Neuronal stem cell (in vitro differentiated cells): Measurements from ENCODE around the gene TRPC3.

Experiments
- DNase-seq: peaks from one replicate; pipeline ENCODE4 v3.0.0-alpha.2; 2013; ENCODE audit warnings: low spot score
- H2AFZ ChIP-seq: one replicate; pipeline ENCODE4 v1.6.1; 2013; ENCODE audit warnings: mild to moderate bottlenecking, low read length, inconsistent platforms
- H2AK5ac ChIP-seq: 2 replicates; pipeline ENCODE4 v1.6.1; 2013; ENCODE audit warnings: low read depth, mild to moderate bottlenecking, inconsistent platforms, low read length, moderate library complexity, mixed read lengths
- H2BK120ac ChIP-seq: 2 replicates; pipeline ENCODE4 v1.6.1; 2013; ENCODE audit warnings: low read depth, mild to moderate bottlenecking, inconsistent platforms, low read length, moderate library complexity, mixed read lengths
- H2BK12ac ChIP-seq: one replicate; pipeline ENCODE4 v1.6.1; 2013; ENCODE audit warnings: low read length, inconsistent platforms
- H2BK15ac ChIP-seq: 2 replicates; pipeline ENCODE4 v1.6.1; 2013; ENCODE audit warnings: mild to moderate bottlenecking, low read length, inconsistent platforms, mixed read lengths
- H2BK5ac ChIP-seq: one replicate; pipeline ENCODE4 v1.6.1; 2013; ENCODE audit warnings: inconsistent platforms, mild to moderate bottlenecking, low read length, moderate library complexity
- H3K14ac ChIP-seq: one replicate; pipeline ENCODE4 v1.6.1; 2013; ENCODE audit warnings: low read length, inconsistent platforms
- H3K18ac ChIP-seq: 2 replicates; pipeline ENCODE4 v1.6.1; 2013; ENCODE audit warnings: low read length, inconsistent platforms
- H3K23ac ChIP-seq: 2 replicates; pipeline ENCODE4 v1.6.1; 2013; ENCODE audit warnings: low read depth, mild to moderate bottlenecking, mixed read lengths, low read length, inconsistent platforms; ENCODE audit not compliant: poor library complexity
- H3K27ac ChIP-seq: replicated peaks from 3 replicates; pipeline ENCODE4 v1.5.1; 2013; ENCODE audit warnings: low read length, inconsistent platforms
- H3K27me3 ChIP-seq, 3 experiments: 2 replicates each; pipeline ENCODE4 v1.6.1; 2013; ENCODE audit warnings: low read length in 3 of 3, mild to moderate bottlenecking in 2 of 3, inconsistent platforms in 1 of 3, low read depth in 1 of 3, mixed read lengths in 1 of 3, moderate library complexity in 1 of 3; ENCODE audit not compliant: control insufficient read depth in 3 of 3, insufficient read depth in 3 of 3
- H3K36me3 ChIP-seq, 2 donors: replicated peaks in 1 of 2; 2 replicates each; pipeline ENCODE4 v1.6.1; 2013; ENCODE audit warnings: low read length in 2 of 2; ENCODE audit not compliant: control insufficient read depth in 2 of 2, insufficient read depth in 2 of 2
- H3K4ac ChIP-seq: 2 replicates; pipeline ENCODE4 v1.6.1; 2013; ENCODE audit warnings: inconsistent platforms, mild to moderate bottlenecking, low read length, moderate library complexity
- H3K4me1 ChIP-seq, 2 donors: 1 replicate in 1 of 2; 2 replicates in 1 of 2; pipeline ENCODE4 v1.6.1; 2013; ENCODE audit warnings: low read length in 2 of 2, low read depth in 1 of 2; ENCODE audit not compliant: control insufficient read depth in 2 of 2, insufficient read depth in 1 of 2
- H3K4me2 ChIP-seq: one replicate; pipeline ENCODE4 v1.6.1; 2013; ENCODE audit warnings: mild to moderate bottlenecking, low read length, inconsistent platforms; ENCODE audit not compliant: insufficient read depth, poor library complexity, severe bottlenecking
- H3K4me3 ChIP-seq, 2 donors: 2 replicates each; pipeline ENCODE4 v1.5.1; 2013; ENCODE audit warnings: low read length in 2 of 2, mild to moderate bottlenecking in 2 of 2, inconsistent platforms in 1 of 2, moderate library complexity in 1 of 2
- H3K79me1 ChIP-seq: one replicate; pipeline ENCODE4 v1.6.1; 2013; ENCODE audit warnings: low read depth, mild to moderate bottlenecking, inconsistent platforms, low read length, moderate library complexity
- H3K9ac ChIP-seq: one replicate; pipeline ENCODE4 v1.6.1; 2013; ENCODE audit warnings: mild to moderate bottlenecking, low read depth, low read length, inconsistent platforms; ENCODE audit not compliant: poor library complexity
- H3K9me3 ChIP-seq, 2 donors: replicated peaks in 1 of 2; 2 replicates each; pipeline versions ENCODE3 to v1.6.1; 2013; ENCODE audit warnings: low read length in 2 of 2, mild to moderate bottlenecking in 2 of 2, inconsistent platforms in 1 of 2, low read depth in 1 of 2, mixed read lengths in 1 of 2, moderate library complexity in 1 of 2; ENCODE audit not compliant: control insufficient read depth in 2 of 2, insufficient read depth in 1 of 2
- H4K8ac ChIP-seq: one replicate; pipeline ENCODE4 v1.6.1; 2013; ENCODE audit warnings: low read depth, mild to moderate bottlenecking, inconsistent platforms, low read length, moderate library complexity
- H4K91ac ChIP-seq: one replicate; pipeline ENCODE4 v1.6.1; 2013; ENCODE audit warnings: low read length, low read depth, mild to moderate bottlenecking, inconsistent platforms; ENCODE audit not compliant: poor library complexity
- WGBS, 2 donors: extraction: QIAGEN DNeasy Blood & Tissue Kit; methylation state at CpG; one replicate each; pipeline ENCODE4 v1.1.7; 2013; ENCODE audit warnings: missing lambda C conversion rate in 2 of 2, mixed read lengths in 1 of 2; ENCODE audit not compliant: insufficient read length in 2 of 2, insufficient replicate concordance in 1 of 2; ENCODE audit errors: extremely low coverage in 2 of 2; 5-methylcytosine and 5-hydroxymethylcytosine counted together

Gene TRPC3

GRCh38 chr4:121898150-121898549 is 53.7 kb downstream of the TRPC3 start:
- H3K4me2 ChIP-seq, result no peak overlapping the region
- H3K36me3 ChIP-seq, result no peaks in the 10 kb centered on the region
- H3K79me1 ChIP-seq, result no peaks in the 10 kb centered on the region
- peaks cover 0 to 3% of the 10 kb centered on the region in 2 donors for H3K4me1 ChIP-seq
- no peak overlapping the region for H2BK5ac ChIP-seq
- H2BK12ac ChIP-seq, result no peak overlapping the region
- no peak overlapping the region for H2AFZ ChIP-seq
- no peak overlapping the region for H3K9ac ChIP-seq
- H2BK15ac ChIP-seq, result no peak overlapping the region
- no peak for DNase-seq
- no peak overlapping the region for H4K8ac ChIP-seq
- no peak overlapping the region for H2BK120ac ChIP-seq
- H3K27me3 ChIP-seq, result no peaks in the 10 kb centered on the region
- H2AK5ac ChIP-seq, result no peak overlapping the region
- H3K14ac ChIP-seq, result no peak overlapping the region
- no peaks in the 10 kb centered on the region for H3K9me3 ChIP-seq
- H3K23ac ChIP-seq, result no peak overlapping the region
- H3K18ac ChIP-seq, result no peak overlapping the region
- H3K27ac ChIP-seq, result no peak overlapping the region
- no peak overlapping the region for H4K91ac ChIP-seq
- no CpG with 5 or more reads among the region's 6 CpGs for WGBS, 2 donors
- H3K4me3 ChIP-seq, result no peak overlapping the region
- H3K4ac ChIP-seq, result no peak overlapping the region

- no peak overlapping the region for H3K4ac ChIP-seq
- H2BK15ac ChIP-seq, result no peak overlapping the region
- H3K36me3 ChIP-seq, result no peaks in the 10 kb centered on the region
- H3K4me2 ChIP-seq, result no peak overlapping the region
- H3K14ac ChIP-seq, result no peak overlapping the region
- H3K4me1 ChIP-seq, result no peaks in the 10 kb centered on the region
- H3K79me1 ChIP-seq, result no peaks in the 10 kb centered on the region
- H3K18ac ChIP-seq, result no peak overlapping the region
- WGBS, 2 donors, result no CpG with 5 or more reads among the region's 1 CpG
- H4K8ac ChIP-seq, result no peak overlapping the region
- H4K91ac ChIP-seq, result no peak overlapping the region
- no peak for DNase-seq
- no peak overlapping the region for H2AFZ ChIP-seq
- no peak overlapping the region for H3K4me3 ChIP-seq
- H3K27ac ChIP-seq, result no peak overlapping the region
- no peak overlapping the region for H2AK5ac ChIP-seq
- H2BK12ac ChIP-seq, result no peak overlapping the region
- no peak overlapping the region for H2BK5ac ChIP-seq
- H3K27me3 ChIP-seq, result no peaks in the 10 kb centered on the region
- no peak overlapping the region for H2BK120ac ChIP-seq
- no peaks in the 10 kb centered on the region for H3K9me3 ChIP-seq
- H3K9ac ChIP-seq, result no peak overlapping the region
- no peak overlapping the region for H3K23ac ChIP-seq
Measured at GRCh38 chr4:121888134-121888533, 63.7 kb downstream of the TRPC3 start.

- H3K4me3 ChIP-seq, result no peak overlapping the region
- H3K36me3 ChIP-seq, result no peaks in the 10 kb centered on the region
- H3K18ac ChIP-seq, result no peak overlapping the region
- H4K8ac ChIP-seq, result no peak overlapping the region
- no peak overlapping the region for H4K91ac ChIP-seq
- no peaks in the 10 kb centered on the region for H3K9me3 ChIP-seq
- H3K79me1 ChIP-seq, result no peaks in the 10 kb centered on the region
- WGBS, 2 donors, result no CpG with 5 or more reads among the region's 2 CpGs
- H3K4me2 ChIP-seq, result no peak overlapping the region
- no peak overlapping the region for H3K4ac ChIP-seq
- H3K23ac ChIP-seq, result no peak overlapping the region
- H2AK5ac ChIP-seq, result no peak overlapping the region
- H2AFZ ChIP-seq, result no peak overlapping the region
- no peaks in the 10 kb centered on the region for H3K4me1 ChIP-seq
- no peak overlapping the region for H2BK15ac ChIP-seq
- H2BK12ac ChIP-seq, result no peak overlapping the region
- H3K27me3 ChIP-seq, result no peaks in the 10 kb centered on the region
- H2BK120ac ChIP-seq, result no peak overlapping the region
- no peak overlapping the region for H3K14ac ChIP-seq
- H2BK5ac ChIP-seq, result no peak overlapping the region
- no peak for DNase-seq
- no peak overlapping the region for H3K27ac ChIP-seq
- no peak overlapping the region for H3K9ac ChIP-seq
Measured at GRCh38 chr4:121885115-121885514, 66.7 kb downstream of the TRPC3 start.

- H3K4ac ChIP-seq, result no peak overlapping the region
- H2AK5ac ChIP-seq, result no peak overlapping the region
- WGBS, 2 donors, result no CpG with 5 or more reads among the region's 3 CpGs
- peaks cover 2 to 3% of the 10 kb centered on the region in 2 donors for H3K4me1 ChIP-seq
- no peak overlapping the region for H2BK120ac ChIP-seq
- no peak for DNase-seq
- no peak overlapping the region for H3K9ac ChIP-seq
- no peaks in the 10 kb centered on the region for H3K9me3 ChIP-seq
- H3K27me3 ChIP-seq, result peaks cover 0 to 2% (median 0%) of the 10 kb centered on the region in 3 experiments
- H3K36me3 ChIP-seq, result no peaks in the 10 kb centered on the region
- no peak overlapping the region for H2BK15ac ChIP-seq
- no peaks in the 10 kb centered on the region for H3K79me1 ChIP-seq
- no peak overlapping the region for H2BK12ac ChIP-seq
- no peak overlapping the region for H4K8ac ChIP-seq
- no peak overlapping the region for H3K18ac ChIP-seq
- no peak overlapping the region for H3K23ac ChIP-seq
- H2BK5ac ChIP-seq, result no peak overlapping the region
- no peak overlapping the region for H3K4me3 ChIP-seq
- H3K27ac ChIP-seq, result no peak overlapping the region
- no peak overlapping the region for H3K14ac ChIP-seq
- H3K4me2 ChIP-seq, result no peak overlapping the region
- H2AFZ ChIP-seq, result no peak overlapping the region
- no peak overlapping the region for H4K91ac ChIP-seq
Measured at GRCh38 chr4:121881158-121881557, 70.7 kb downstream of the TRPC3 start.
